NCI-H2196 treated with DMSO at 0.1 percent for 48 hours (cell line): ENCODE data around the gene ADCY3.

ENCODE experiments used
- DNase-seq: peaks from one replicate; lab custom pipeline; 2025; ENCODE audit not compliant: unreplicated experiment; lab: John Stamatoyannopoulos, UW

Gene ADCY3

DNA sequence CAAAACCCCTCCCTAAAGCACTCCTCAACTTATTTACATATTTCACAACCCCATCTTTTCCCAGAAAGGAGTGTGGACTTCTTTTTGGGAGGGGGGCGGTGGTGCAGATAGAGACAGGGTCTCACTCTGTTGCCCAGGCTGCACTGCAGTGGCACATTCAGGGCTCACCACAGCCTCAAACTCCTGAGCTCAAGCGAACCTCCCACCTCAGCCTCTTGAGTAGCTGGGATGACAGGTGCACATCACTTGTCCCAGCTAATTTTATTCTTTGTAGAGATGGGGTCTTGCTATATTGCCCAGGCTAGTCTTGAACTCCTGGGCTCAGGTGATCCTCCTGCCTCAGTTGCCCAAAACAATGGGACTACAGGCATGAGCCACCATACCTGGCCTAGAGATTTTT lies 44.1 kb downstream of the ADCY3 start:
- DNase-seq: no peak

DNA sequence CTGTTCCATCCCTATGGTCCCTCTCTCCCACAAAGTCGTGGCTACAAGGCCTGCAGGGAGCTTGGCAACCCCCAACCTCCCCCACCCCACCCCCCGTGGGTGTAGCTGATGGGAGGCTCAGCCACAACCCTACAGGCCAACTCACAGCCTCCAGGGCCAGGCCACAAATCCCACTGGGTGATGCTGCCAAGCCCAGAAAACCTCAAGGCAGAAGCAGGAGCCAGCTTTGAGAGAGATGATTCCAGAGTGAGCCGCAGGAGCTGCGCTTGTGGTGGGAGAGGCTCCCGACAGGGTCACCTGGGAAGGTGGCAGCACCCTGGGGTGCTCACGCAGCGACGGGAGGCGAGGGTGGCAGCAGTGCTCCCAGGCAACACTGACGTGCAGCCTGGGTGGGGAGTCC lies 44.8 kb downstream of the ADCY3 start:
- no peak for DNase-seq

GRCh38 chr2:24874035-24874434 lies 46.0 kb downstream of the ADCY3 start:
- no peak for DNase-seq

GRCh38 chr2:24873619-24874018 lies 46.4 kb downstream of the ADCY3 start:
- no peak for DNase-seq

GRCh38 chr2:24872344-24873115 lies 47.5 kb downstream of the ADCY3 start:
- DNase-seq: no peak

DNA sequence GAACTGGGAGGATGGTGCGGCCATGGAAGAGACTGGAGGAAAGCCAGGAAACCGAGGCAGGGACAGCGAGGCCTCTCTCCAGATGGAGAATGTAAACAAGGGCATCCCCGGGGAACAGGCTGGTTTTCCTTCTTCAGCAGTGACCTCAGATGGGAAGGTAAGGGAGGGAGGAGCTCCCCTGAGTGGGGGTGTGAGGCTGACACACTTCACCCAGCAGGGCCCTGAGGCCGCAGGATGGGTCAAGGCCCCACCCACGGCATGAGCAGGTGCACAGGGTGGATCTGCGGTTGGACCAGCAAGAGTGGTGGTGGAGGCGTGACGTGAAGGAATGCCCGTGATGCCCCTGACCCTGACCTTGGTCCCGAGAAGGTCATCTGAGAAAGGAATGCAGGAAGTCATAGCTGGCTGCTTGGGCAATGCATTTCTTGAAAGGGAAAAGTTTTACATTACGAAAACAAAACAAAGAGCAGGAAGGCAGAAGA lies 48.1 kb downstream of the ADCY3 start:
- no peak for DNase-seq

GRCh38 chr2:24870891-24871705 lies 48.9 kb downstream of the ADCY3 start:
- DNase-seq: no peak

DNA sequence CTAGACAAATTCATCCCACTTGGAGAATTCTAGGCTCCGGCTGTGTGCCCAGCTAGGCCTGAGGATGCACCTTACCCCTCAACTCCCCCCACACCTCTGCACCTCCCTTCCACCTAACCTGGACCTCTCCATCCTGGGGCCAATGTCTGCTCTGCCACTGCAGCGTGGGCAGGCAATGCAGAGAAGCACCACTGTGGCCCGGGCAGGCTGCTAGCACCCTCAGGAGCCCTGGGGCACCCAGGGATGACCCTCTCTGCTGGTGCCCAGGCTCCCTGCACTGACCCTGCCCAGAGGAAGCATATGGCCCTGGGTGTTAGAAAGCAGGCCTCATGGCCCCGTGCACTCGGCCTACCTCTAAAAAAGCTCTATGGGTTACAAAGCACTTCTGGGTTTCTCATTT lies 49.6 kb downstream of the ADCY3 start:
- DNase-seq: no peak

DNA sequence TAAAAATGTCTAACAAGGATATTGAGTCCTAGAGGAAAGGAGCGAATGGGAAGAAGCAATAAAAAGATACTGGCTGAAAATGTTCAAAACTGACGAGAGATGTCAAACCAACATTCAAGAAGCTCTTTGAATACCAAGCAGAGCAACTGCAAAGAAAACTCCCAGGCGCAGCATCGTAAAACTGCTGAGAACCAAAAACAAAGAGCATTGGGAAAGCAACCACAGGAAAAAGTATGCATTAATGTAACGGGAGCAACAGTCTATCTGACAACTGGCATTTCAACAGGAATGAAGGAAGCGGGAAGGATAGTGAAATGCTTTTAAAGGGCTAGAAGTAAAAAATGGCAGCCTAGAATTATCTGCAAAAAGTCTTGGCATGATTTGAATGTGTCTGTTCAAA lies 53.1 kb downstream of the ADCY3 start:
- DNase-seq: no peak

GRCh38 chr2:24863641-24864040 lies 56.4 kb downstream of the ADCY3 start:
- DNase-seq: no peak

DNA sequence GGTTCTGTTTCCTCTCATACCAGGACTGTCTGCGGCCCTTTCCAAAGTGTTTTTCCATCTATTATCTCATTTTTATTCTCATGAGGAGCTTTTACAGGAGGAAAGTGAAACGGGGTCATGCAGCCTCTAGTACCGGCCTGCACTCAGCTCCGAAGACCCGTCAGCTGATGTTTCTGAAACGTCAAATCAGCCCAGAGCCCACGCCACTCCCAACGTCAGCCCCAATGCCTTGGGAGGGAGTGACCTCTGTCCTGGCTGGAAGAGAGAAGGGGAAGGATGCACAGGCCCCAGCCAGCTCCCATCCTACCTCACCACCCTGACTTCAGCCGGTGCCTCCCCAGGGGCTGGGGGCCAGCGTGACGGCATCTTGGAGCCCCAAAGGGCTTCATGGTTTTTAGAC lies 58.5 kb downstream of the ADCY3 start:
- no peak for DNase-seq

DNA sequence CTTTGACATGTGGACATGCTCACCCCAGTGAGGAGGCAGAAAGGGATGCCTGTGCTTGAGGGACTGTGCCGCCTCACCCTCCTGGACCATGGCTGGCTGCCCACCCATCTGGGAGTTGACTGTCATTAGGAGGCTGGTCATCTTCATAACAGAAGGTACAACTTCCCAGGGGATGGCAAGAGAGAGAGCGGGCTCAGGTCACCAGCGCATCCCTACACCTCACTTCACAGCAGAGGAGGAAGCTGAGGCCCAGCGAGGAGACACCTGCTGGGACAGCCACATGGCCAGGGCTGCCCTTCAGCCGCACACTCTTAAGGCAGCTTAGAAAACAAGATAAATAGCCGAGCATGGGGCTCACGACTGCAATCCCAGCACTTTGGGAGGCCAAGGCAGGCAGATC lies 59.4 kb downstream of the ADCY3 start:
- no peak for DNase-seq

DNA sequence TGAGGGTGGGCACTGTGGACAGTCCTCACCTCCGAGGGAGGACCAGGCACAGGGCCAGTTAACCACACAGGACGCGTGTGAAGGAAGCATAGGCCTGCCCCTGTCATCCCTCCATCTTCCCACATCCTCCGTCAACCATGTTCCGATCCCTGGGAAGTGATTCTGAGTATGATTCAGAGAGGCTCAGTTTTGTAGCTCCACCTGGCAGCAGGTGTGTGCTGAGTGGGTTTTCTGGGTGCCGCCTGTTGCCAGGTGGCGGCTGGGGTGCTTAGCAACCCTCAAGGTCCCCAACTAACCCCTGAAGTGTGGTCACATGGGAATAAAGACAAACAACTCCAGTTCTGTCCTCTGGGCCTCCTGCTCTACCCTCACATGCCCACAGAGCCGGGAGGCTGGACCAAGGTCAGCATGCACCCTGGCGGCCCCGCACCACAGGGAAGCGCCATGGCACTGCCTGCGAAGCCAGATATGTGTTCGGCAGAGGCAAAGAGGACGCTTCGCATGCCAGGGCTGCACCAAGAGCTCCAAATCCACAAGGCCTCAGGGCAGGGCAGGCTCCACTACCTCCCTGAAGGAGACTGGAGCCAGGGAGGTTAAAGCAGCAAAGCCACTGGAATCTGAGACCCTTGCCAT lies 60.0 kb downstream of the ADCY3 start:
- DNase-seq: no peak

GRCh38 chr2:24858996-24859395 lies 61.0 kb downstream of the ADCY3 start:
- DNase-seq: no peak

DNA sequence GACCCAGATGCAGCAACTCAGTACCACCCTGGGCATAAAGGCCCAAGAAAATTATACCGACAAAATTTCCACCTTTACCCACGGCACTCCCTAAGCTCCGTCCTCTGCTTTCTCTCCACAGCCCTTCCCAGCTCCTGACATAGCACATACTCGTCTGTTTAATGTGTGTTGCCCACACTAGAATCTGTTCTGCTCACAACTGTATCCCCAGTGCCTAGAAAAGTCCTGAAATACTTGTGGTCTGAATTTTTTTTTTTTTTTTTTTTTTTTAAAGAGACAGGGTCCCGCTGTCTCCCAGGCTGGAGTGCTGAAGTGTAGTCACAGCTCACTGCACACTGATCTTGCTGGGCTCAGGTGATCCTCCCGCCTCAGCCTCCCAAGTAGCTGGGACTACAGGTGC lies 62.3 kb downstream of the ADCY3 start:
- no peak for DNase-seq

GRCh38 chr2:24856791-24857211 lies 63.2 kb downstream of the ADCY3 start:
- DNase-seq: no peak

DNA sequence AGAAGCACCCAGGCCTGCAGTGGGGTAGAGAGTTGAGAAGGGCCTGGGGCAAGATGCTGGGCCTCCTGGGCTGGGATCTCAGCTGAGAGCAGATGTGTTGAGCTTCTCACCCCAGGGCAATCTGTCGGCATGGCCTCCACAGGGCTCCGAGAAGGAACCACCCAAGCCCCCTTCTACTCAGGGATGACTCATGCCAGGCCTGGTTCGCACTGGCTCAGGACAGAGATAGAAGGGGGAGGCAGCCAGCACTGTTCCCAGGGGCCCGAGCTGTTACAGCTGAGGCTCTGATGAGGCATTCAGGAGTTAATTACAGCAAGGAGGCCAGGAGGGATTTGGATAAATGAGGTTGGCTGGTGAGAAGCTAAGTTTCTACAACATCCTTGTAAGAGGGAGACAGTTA lies 64.3 kb downstream of the ADCY3 start:
- DNase-seq: no peak

- DNase-seq: no peak
These were observed 64.9 kb downstream of the ADCY3 start for GRCh38 chr2:24855022-24855622.

- no peak for DNase-seq
These were observed 66.0 kb downstream of the ADCY3 start for GRCh38 chr2:24853996-24854395.

DNA sequence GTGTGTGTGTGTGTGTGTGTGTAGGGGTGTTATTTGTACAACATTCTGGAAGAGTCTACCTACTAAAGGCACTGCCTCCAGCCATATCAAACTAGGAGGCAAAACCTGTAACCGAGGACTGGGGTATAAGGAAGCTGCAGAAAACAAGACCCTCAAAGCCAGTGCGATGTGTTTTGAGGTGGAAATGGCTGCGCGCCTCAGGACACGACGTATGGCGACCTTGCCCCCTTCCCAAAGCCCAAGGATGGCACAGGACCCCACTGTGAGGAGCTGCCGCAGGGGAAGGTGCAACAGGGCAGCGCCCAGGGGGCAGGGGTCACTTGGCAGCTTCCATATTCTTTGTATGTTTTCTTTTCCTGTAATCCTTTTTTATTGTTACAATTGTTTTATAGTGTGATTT lies 67.0 kb downstream of the ADCY3 start:
- no peak for DNase-seq

GRCh38 chr2:24852431-24853020 lies 67.5 kb downstream of the ADCY3 start:
- no peak for DNase-seq
